Ishikawa (cell line): ENCODE results near the gene NTNG2.

Experiments used
- CREB1 ChIP-seq: IDR thresholded peaks from 2 replicates; pipeline ENCODE4 v1.6.1; 2012; ENCODE audit warnings: low read depth
- EGR1 ChIP-seq: IDR thresholded peaks from 2 replicates; pipeline ENCODE4 v1.6.1; 2012
- EP300 ChIP-seq: IDR thresholded peaks from 2 replicates; pipeline ENCODE4 v1.6.1; 2012; ENCODE audit warnings: borderline replicate concordance
- FOXM1 ChIP-seq: IDR thresholded peaks from 2 replicates; pipeline ENCODE4 v1.6.1; 2012; ENCODE audit warnings: low read depth, borderline replicate concordance
- RAD21 ChIP-seq: IDR thresholded peaks from 2 replicates; pipeline ENCODE4 v1.6.1; 2012; ENCODE audit warnings: low read depth
- TAF1 ChIP-seq: IDR thresholded peaks from 2 replicates; pipeline ENCODE4 v1.6.1; 2012; ENCODE audit warnings: low read depth, mild to moderate bottlenecking
- TCF12 ChIP-seq: IDR thresholded peaks from 2 replicates; pipeline ENCODE4 v1.6.1; 2012; ENCODE audit warnings: low read depth
- TEAD4 ChIP-seq: IDR thresholded peaks from 2 replicates; pipeline ENCODE4 v1.6.1; 2012
- YY1 ChIP-seq: IDR thresholded peaks from 2 replicates; pipeline ENCODE4 v1.6.1; 2012; ENCODE audit warnings: low read depth
- TF ChIP-seq, protein P1 (sequence below): IDR thresholded peaks from 2 replicates; pipeline ENCODE4 v1.6.1; 2012

GRCh38 chr9:132141948-132142594, 19.8 kb upstream of the NTNG2 start:
- no peak for TF ChIP-seq CREB1
- TF ChIP-seq YY1, result no peak
- TF ChIP-seq EP300, result no peak
- TF ChIP-seq TAF1, result no peak
- no peak for TF ChIP-seq RAD21
- TF ChIP-seq, protein P1, sequence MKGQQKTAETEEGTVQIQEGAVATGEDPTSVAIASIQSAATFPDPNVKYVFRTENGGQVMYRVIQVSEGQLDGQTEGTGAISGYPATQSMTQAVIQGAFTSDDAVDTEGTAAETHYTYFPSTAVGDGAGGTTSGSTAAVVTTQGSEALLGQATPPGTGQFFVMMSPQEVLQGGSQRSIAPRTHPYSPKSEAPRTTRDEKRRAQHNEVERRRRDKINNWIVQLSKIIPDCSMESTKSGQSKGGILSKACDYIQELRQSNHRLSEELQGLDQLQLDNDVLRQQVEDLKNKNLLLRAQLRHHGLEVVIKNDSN, result no peak
- TF ChIP-seq TEAD4, result no peak
- no peak for TF ChIP-seq EGR1
- TF ChIP-seq FOXM1, result no peak
- TF ChIP-seq TCF12, result no peak
